VCaP (cell line): Measurements from ENCODE around the gene SMARCA2.
A peak's percentile ranks its signal among the peaks of the same experiment; 100 is the strongest.

Experiments
- H3K27ac ChIP-seq: fragments of 450-650 bp; 2 replicates; pipeline ENCODE4 v1.5.1; 2017
- CTCF ChIP-seq: fragments of 450-650 bp; conservative IDR thresholded peaks from 2 replicates; pipeline ENCODE4 v1.5.1; 2017; ENCODE audit warnings: mild to moderate bottlenecking, moderate library complexity

The SMARCA2 gene

GRCh38 chr9:2029666-2030170, 14.6 kb downstream of the SMARCA2 start:
- H3K27ac ChIP-seq, result peak overlapping the region; percentile 73
- no peak for TF ChIP-seq CTCF

GRCh38 chr9:2032234-2032633, 17.1 kb downstream of the SMARCA2 start:
- peak overlapping the region; percentile 73 for H3K27ac ChIP-seq
- no peak for TF ChIP-seq CTCF

- TF ChIP-seq CTCF, result no peak
- no peak overlapping the region for H3K27ac ChIP-seq
Observed at GRCh38 chr9:2036844-2037243, 21.7 kb downstream of the SMARCA2 start.

- no peak for TF ChIP-seq CTCF
- no peak overlapping the region for H3K27ac ChIP-seq
Observed at GRCh38 chr9:2039294-2040180, 24.4 kb downstream of the SMARCA2 start.

- H3K27ac ChIP-seq, result no peak overlapping the region
- no peak for TF ChIP-seq CTCF
Observed at GRCh38 chr9:2040828-2041227, 25.7 kb downstream of the SMARCA2 start.

GRCh38 chr9:2041736-2042135, 26.6 kb downstream of the SMARCA2 start:
- no peak overlapping the region for H3K27ac ChIP-seq
- no peak for TF ChIP-seq CTCF

- TF ChIP-seq CTCF, result no peak
- H3K27ac ChIP-seq, result no peak overlapping the region
Observed at GRCh38 chr9:2043243-2043642, 28.1 kb downstream of the SMARCA2 start.
